KMS-11 (cell line): ENCODE data around the gene CNPY4.
A peak's percentile ranks its signal among the peaks of the same experiment; 100 is the strongest.

Source experiments
- H2AFZ ChIP-seq: fragments of 200-600 bp; sonication (generic); 2 replicates; pipeline ENCODE4 v1.6.1; 2016; ENCODE audit warnings: antibody characterized with exemption, mixed run types, low read depth
- H3K27ac ChIP-seq: fragments of 200-600 bp; sonication (generic); 2 replicates; pipeline ENCODE4 v1.6.1; 2016; ENCODE audit warnings: mild to moderate bottlenecking, mixed run types
- H3K27me3 ChIP-seq: fragments of 200-600 bp; sonication (generic); 2 replicates; pipeline ENCODE4 v1.6.1; 2017; ENCODE audit warnings: mild to moderate bottlenecking, low read depth, mixed run types, moderate library complexity; ENCODE audit not compliant: insufficient read depth
- H3K36me3 ChIP-seq: fragments of 200-600 bp; sonication (generic); 2 replicates; pipeline ENCODE4 v1.6.1; 2017; ENCODE audit warnings: mild to moderate bottlenecking, mixed run types; ENCODE audit not compliant: insufficient read depth
- H3K4me1 ChIP-seq: fragments of 200-600 bp; sonication (generic); 2 replicates; pipeline ENCODE4 v1.6.1; 2016; ENCODE audit warnings: mild to moderate bottlenecking, low read depth, mixed run types; ENCODE audit not compliant: poor library complexity, severe bottlenecking
- H3K4me2 ChIP-seq: fragments of 200-600 bp; sonication (generic); 2 replicates; pipeline ENCODE4 v1.7.0; 2016; ENCODE audit warnings: mild to moderate bottlenecking, mixed run types
- H3K4me3 ChIP-seq: fragments of 200-600 bp; sonication (generic); IDR thresholded peaks from 2 replicates; pipeline ENCODE4 v1.6.1; 2017; ENCODE audit warnings: low read depth, low read length, mixed read lengths; ENCODE audit not compliant: insufficient read depth
- H3K79me2 ChIP-seq: fragments of 200-600 bp; sonication (generic); 2 replicates; pipeline ENCODE4 v1.6.1; 2016; ENCODE audit warnings: low read depth, mixed run types; ENCODE audit not compliant: insufficient read depth
- H3K9ac ChIP-seq: fragments of 200-600 bp; sonication (generic); 2 replicates; pipeline ENCODE4 v1.6.1; 2016; ENCODE audit warnings: mild to moderate bottlenecking, mixed run types
- H4K20me1 ChIP-seq: fragments of 200-600 bp; sonication (generic); 2 replicates; pipeline ENCODE4 v1.6.1; 2016; ENCODE audit warnings: mild to moderate bottlenecking, mixed run types; ENCODE audit not compliant: insufficient read depth
- CTCF ChIP-seq: fragments of 200-600 bp; sonication (generic); conservative IDR thresholded peaks from 2 replicates; pipeline ENCODE4 v1.6.1; 2017; ENCODE audit warnings: low read depth, mild to moderate bottlenecking, antibody characterized with exemption, low read length, moderate library complexity, mixed read lengths

Gene CNPY4

GRCh38 chr7:100087055-100087750 lies 32.2 kb upstream of the CNPY4 start:
- Histone ChIP-seq H3K4me2 (no peak overlapping the region), H3K4me3 (no peak overlapping the region), H4K20me1 (no peaks in the 10 kb centered on the region), H2AFZ (no peak overlapping the region), H3K79me2 (peaks cover 12% of the 10 kb centered on the region; the same call in 1 of the 2 replicates), H3K4me1 (peaks cover 29% of the 10 kb centered on the region), H3K27ac (no peak overlapping the region), H3K9ac (no peak overlapping the region), H3K36me3 (peaks cover 8% of the 10 kb centered on the region; the same call in 1 of the 2 replicates), H3K27me3 (no peaks in the 10 kb centered on the region; the same call in 1 of the 2 replicates)
- no peak for TF ChIP-seq CTCF

GRCh38 chr7:100088095-100088620 lies 31.3 kb upstream of the CNPY4 start:
- Histone ChIP-seq H3K36me3 (peaks cover 17% of the 10 kb centered on the region; the same call in 1 of the 2 replicates), H3K4me1 (peaks cover 24% of the 10 kb centered on the region), H3K4me2 (peak overlapping the region; percentile 97), H3K79me2 (peaks cover 12% of the 10 kb centered on the region; the same call in 1 of the 2 replicates), H3K27ac (peak overlapping the region; percentile 60), H3K4me3 (peak overlapping the region; percentile 11), H2AFZ (peak overlapping the region; percentile 83), H4K20me1 (no peaks in the 10 kb centered on the region), H3K27me3 (no peaks in the 10 kb centered on the region; the same call in 1 of the 2 replicates), H3K9ac (peak overlapping the region; percentile 67)
- TF ChIP-seq CTCF, result no peak

- TF ChIP-seq CTCF, result no peak
- Histone ChIP-seq H3K9ac (peak within 1 kb of the TSS; percentile 67), H3K4me2 (peak within 1 kb of the TSS; percentile 97), H3K36me3 (peaks cover 22% of the 10 kb centered on the region; the same call in 1 of the 2 replicates), H3K79me2 (peaks cover 12% of the 10 kb centered on the region; the same call in 1 of the 2 replicates), H3K4me3 (peak within 1 kb of the TSS; percentile 20), H4K20me1 (no peaks in the 10 kb centered on the region), H2AFZ (peak within 1 kb of the TSS; percentile 83), H3K4me1 (peaks cover 18% of the 10 kb centered on the region), H3K27ac (peak within 1 kb of the TSS; percentile 60), H3K27me3 (no peaks in the 10 kb centered on the region; the same call in 1 of the 2 replicates)
These were observed 30.6 kb upstream of the CNPY4 start, which contains the start of gene COPS6 for GRCh38 chr7:100088621-100089457. COPS6 (plus strand) TSS chr7:100088969; CDS start chr7:100088991, 22 bp downstream.

- H3K79me2 ChIP-seq, result peaks cover 12% of the 10 kb centered on the region; the same call in 1 of the 2 replicates
These were observed 29.8 kb upstream of the CNPY4 start for GRCh38 chr7:100089458-100090196.

More at GRCh38 chr7:100089458-100090196, 29.8 kb upstream of the CNPY4 start:
- H3K36me3 ChIP-seq, result peaks cover 29% of the 10 kb centered on the region; the same call in 1 of the 2 replicates
- peak overlapping the region; percentile 60 for H3K27ac ChIP-seq
- peak overlapping the region; percentile 67; the same call in 1 of the 2 replicates for H3K9ac ChIP-seq
- peaks cover 18% of the 10 kb centered on the region for H3K4me1 ChIP-seq
- H3K4me3 ChIP-seq, result peak overlapping the region; percentile 20
- no peaks in the 10 kb centered on the region for H4K20me1 ChIP-seq
- no peak for TF ChIP-seq CTCF
- H2AFZ ChIP-seq, result peak overlapping the region; percentile 83
- peak overlapping the region; percentile 97 for H3K4me2 ChIP-seq
- H3K27me3 ChIP-seq, result no peaks in the 10 kb centered on the region
